ENCODE results near the gene ECD. TPM values are rescaled to one million over a fixed set of nuclear protein-coding genes. Genes with fewer than 3 reads are reported as not detected.

Gene ECD
- total RNA-seq, 1 donor from 2014 or later: 35.6 TPM

DNA sequence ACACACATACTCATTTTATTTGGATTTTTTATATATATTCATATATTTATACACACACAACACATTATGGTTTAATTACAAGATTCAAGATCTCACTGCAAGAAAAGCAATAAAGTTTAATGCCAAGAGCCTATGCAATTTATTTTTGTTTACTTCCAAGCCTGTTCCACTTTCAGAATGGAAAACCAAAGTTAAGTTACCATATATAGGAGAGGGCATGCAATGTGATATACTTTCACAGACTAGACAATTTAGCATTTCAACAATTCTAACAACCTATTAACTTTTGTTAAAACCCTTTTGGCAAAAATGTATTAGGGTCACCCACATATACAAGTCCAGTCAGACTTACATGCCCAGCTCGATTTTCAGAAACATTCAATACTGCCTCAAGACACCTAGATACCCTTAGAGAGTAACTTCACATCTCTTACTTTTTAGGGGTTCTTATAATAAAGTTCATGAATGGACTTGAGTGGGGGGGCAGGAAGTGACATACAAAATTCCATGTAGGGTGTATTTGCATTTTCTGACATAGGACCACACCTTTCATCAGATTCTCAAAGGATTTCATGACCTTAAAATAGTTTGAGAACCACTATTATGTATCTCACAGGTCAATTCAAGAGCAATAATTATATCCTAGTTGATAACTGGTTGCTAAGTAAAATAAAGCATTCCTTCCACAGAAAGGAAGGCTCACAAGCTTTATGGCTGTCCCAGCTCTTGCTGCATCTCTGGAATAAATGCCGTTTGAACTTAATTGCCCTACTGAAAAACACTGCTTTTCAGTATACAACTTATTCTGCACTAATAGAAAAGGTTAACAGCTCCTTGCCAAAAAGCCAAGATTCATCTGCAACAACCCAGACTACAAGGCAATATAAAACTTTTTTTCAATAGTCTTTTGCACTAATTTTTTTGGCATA, 73.6 kb downstream of the ECD start:
- H3K4me3 ChIP-seq (ENCODE audit: insufficient read depth, low read depth, low read length): peak overlapping the region; percentile 94
- H3K9me3 ChIP-seq (ENCODE audit: insufficient read depth, low read depth, low read length): no peaks in the 10 kb centered on the region
- H3K9ac ChIP-seq (ENCODE audit: low read length): peak overlapping the region; percentile 98
- Mint-ChIP-seq H3K27ac (ENCODE audit: unreplicated experiment) (peak overlapping the region; percentile 96), H3K27me3 (ENCODE audit: low read depth, unreplicated experiment) (no peaks in the 10 kb centered on the region), H3K9me3 (ENCODE audit: unreplicated experiment) (no peaks in the 10 kb centered on the region), H3K36me3 (ENCODE audit: low read depth, unreplicated experiment) (peaks cover 2% of the 10 kb centered on the region), H3K4me3 (ENCODE audit: unreplicated experiment) (peak overlapping the region; percentile 94), H3K4me1 (ENCODE audit: low read depth, unreplicated experiment) (peaks cover 18% of the 10 kb centered on the region)
- no peak for TF ChIP-seq EZH2 (IDR thresholded peaks at IDR 0.05; ENCODE audit: insufficient read depth, low read length)
- TF ChIP-seq, protein P1, sequence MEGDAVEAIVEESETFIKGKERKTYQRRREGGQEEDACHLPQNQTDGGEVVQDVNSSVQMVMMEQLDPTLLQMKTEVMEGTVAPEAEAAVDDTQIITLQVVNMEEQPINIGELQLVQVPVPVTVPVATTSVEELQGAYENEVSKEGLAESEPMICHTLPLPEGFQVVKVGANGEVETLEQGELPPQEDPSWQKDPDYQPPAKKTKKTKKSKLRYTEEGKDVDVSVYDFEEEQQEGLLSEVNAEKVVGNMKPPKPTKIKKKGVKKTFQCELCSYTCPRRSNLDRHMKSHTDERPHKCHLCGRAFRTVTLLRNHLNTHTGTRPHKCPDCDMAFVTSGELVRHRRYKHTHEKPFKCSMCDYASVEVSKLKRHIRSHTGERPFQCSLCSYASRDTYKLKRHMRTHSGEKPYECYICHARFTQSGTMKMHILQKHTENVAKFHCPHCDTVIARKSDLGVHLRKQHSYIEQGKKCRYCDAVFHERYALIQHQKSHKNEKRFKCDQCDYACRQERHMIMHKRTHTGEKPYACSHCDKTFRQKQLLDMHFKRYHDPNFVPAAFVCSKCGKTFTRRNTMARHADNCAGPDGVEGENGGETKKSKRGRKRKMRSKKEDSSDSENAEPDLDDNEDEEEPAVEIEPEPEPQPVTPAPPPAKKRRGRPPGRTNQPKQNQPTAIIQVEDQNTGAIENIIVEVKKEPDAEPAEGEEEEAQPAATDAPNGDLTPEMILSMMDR (IDR thresholded peaks at IDR 0.05; ENCODE audit: insufficient read depth, low read depth, low read length): no peak
- no peak for FAIRE-seq
- no peak overlapping the region for H2AFZ ChIP-seq (ENCODE audit: low read depth, low read length)
- H3K27me3 ChIP-seq (ENCODE audit: insufficient read depth, low read length): no peaks in the 10 kb centered on the region
- H3K4me2 ChIP-seq (ENCODE audit: low read length): peak overlapping the region; percentile 92
- no peak for DNase-seq (ENCODE audit: low read depth)
- H3K79me2 ChIP-seq (ENCODE audit: insufficient read depth, low read length): peaks cover 71% of the 10 kb centered on the region
- no peaks in the 10 kb centered on the region for H3K36me3 ChIP-seq (ENCODE audit: insufficient read depth, low read length)
- peaks cover 22% of the 10 kb centered on the region for H4K20me1 ChIP-seq (ENCODE audit: insufficient read depth, low read length)
- H3K27ac ChIP-seq (ENCODE audit: low read depth, low read length): peak overlapping the region; percentile 93
- H3K4me1 ChIP-seq (ENCODE audit: insufficient read depth, low read length): peaks cover 9% of the 10 kb centered on the region

DNA sequence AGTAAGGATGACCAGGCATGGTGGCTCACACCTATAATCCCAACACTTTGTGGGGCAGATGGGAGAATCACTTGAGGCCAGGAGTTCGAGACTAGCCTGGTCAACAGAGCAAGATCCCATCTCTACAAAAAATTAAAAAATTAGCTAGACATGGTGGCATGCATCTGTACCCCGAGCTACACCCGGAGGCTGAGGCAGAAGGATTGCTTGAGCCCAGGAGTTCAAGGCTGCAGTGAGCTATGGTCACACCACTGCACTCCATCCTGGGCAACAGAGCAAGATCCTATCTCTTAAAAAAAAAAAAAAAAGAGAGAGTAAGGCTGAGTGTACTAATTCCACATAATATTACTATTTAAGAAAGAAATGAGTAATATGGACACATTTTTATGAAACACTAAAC, 75.0 kb downstream of the ECD start:
- no peaks in the 10 kb centered on the region for H3K27me3 ChIP-seq (ENCODE audit: insufficient read depth, low read length)
- H3K79me2 ChIP-seq (ENCODE audit: insufficient read depth, low read length): peaks cover 84% of the 10 kb centered on the region
- no peak overlapping the region for H3K4me2 ChIP-seq (ENCODE audit: low read length)
- no peaks in the 10 kb centered on the region for H3K9me3 ChIP-seq (ENCODE audit: insufficient read depth, low read depth, low read length)
- Mint-ChIP-seq H3K36me3 (ENCODE audit: low read depth, unreplicated experiment) (peaks cover 4% of the 10 kb centered on the region), H3K27me3 (ENCODE audit: low read depth, unreplicated experiment) (no peaks in the 10 kb centered on the region), H3K9me3 (ENCODE audit: unreplicated experiment) (no peaks in the 10 kb centered on the region), H3K27ac (ENCODE audit: unreplicated experiment) (no peak overlapping the region), H3K4me1 (ENCODE audit: low read depth, unreplicated experiment) (peaks cover 22% of the 10 kb centered on the region), H3K4me3 (ENCODE audit: unreplicated experiment) (peak overlapping the region; percentile 84)
- H3K4me3 ChIP-seq (ENCODE audit: insufficient read depth, low read depth, low read length): no peak overlapping the region
- no peak overlapping the region for H3K27ac ChIP-seq (ENCODE audit: low read depth, low read length)
- TF ChIP-seq EZH2 (IDR thresholded peaks at IDR 0.05; ENCODE audit: insufficient read depth, low read length): no peak
- no peak overlapping the region for H2AFZ ChIP-seq (ENCODE audit: low read depth, low read length)
- H3K4me1 ChIP-seq (ENCODE audit: insufficient read depth, low read length): peaks cover 9% of the 10 kb centered on the region
- FAIRE-seq (no peak), DNase-seq (ENCODE audit: low read depth) (no peak)
- H3K36me3 ChIP-seq (ENCODE audit: insufficient read depth, low read length): no peaks in the 10 kb centered on the region
- peaks cover 30% of the 10 kb centered on the region for H4K20me1 ChIP-seq (ENCODE audit: insufficient read depth, low read length)
- H3K9ac ChIP-seq (ENCODE audit: low read length): no peak overlapping the region

DNA sequence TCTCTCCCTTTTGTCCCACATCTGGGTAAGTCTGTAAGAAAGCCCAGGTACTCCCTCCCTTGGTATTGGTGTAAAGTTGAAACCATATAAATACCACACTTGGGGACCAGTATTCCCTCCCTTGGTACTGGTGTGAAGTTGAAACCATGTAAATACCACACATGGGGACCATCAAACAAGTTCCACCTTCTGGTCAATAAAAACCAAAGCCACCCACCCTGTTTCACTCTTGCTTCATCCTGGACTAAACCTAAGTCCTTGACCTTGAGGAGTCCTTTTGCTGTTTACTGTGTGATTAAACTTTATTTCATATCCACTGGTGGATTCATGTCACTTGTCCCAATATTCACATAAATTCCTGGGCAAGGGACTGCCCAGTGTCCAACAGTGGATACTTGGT, 79.5 kb downstream of the ECD start:
- Mint-ChIP-seq H3K27ac (ENCODE audit: unreplicated experiment) (no peak overlapping the region), H3K4me3 (ENCODE audit: unreplicated experiment) (peak overlapping the region; percentile 27), H3K36me3 (ENCODE audit: low read depth, unreplicated experiment) (peaks cover 7% of the 10 kb centered on the region), H3K27me3 (ENCODE audit: low read depth, unreplicated experiment) (no peaks in the 10 kb centered on the region), H3K9me3 (ENCODE audit: unreplicated experiment) (no peaks in the 10 kb centered on the region), H3K4me1 (ENCODE audit: low read depth, unreplicated experiment) (peaks cover 22% of the 10 kb centered on the region)
- Histone ChIP-seq H3K9me3 (ENCODE audit: insufficient read depth, low read depth, low read length) (no peaks in the 10 kb centered on the region), H3K36me3 (ENCODE audit: insufficient read depth, low read length) (no peaks in the 10 kb centered on the region), H4K20me1 (ENCODE audit: insufficient read depth, low read length) (peaks cover 57% of the 10 kb centered on the region), H3K4me3 (ENCODE audit: insufficient read depth, low read depth, low read length) (no peak overlapping the region), H3K79me2 (ENCODE audit: insufficient read depth, low read length) (peaks cover 94% of the 10 kb centered on the region), H3K27me3 (ENCODE audit: insufficient read depth, low read length) (no peaks in the 10 kb centered on the region), H3K9ac (ENCODE audit: low read length) (no peak overlapping the region), H3K27ac (ENCODE audit: low read depth, low read length) (no peak overlapping the region), H3K4me1 (ENCODE audit: insufficient read depth, low read length) (no peaks in the 10 kb centered on the region), H2AFZ (ENCODE audit: low read depth, low read length) (no peak overlapping the region), H3K4me2 (ENCODE audit: low read length) (no peak overlapping the region)
- no peak for DNase-seq (ENCODE audit: low read depth)
- no peak for FAIRE-seq
- TF ChIP-seq EZH2 (IDR thresholded peaks at IDR 0.05; ENCODE audit: insufficient read depth, low read length): no peak
- TF ChIP-seq, protein P1 (IDR thresholded peaks at IDR 0.05; ENCODE audit: insufficient read depth, low read depth, low read length): no peak

Data from astrocyte (in vitro differentiated cells and primary cell).